ENCODE data around the gene STAC.

STAC gene, protein sequence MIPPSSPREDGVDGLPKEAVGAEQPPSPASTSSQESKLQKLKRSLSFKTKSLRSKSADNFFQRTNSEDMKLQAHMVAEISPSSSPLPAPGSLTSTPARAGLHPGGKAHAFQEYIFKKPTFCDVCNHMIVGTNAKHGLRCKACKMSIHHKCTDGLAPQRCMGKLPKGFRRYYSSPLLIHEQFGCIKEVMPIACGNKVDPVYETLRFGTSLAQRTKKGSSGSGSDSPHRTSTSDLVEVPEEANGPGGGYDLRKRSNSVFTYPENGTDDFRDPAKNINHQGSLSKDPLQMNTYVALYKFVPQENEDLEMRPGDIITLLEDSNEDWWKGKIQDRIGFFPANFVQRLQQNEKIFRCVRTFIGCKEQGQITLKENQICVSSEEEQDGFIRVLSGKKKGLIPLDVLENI

GRCh38 chr3:36380221-36381031 lies at the start of gene STAC:
TSS of gene STAC (plus strand) at chr3:36380504. CDS start at chr3:36380644, 140 bp downstream.
- TF ChIP-seq, protein P1, sequence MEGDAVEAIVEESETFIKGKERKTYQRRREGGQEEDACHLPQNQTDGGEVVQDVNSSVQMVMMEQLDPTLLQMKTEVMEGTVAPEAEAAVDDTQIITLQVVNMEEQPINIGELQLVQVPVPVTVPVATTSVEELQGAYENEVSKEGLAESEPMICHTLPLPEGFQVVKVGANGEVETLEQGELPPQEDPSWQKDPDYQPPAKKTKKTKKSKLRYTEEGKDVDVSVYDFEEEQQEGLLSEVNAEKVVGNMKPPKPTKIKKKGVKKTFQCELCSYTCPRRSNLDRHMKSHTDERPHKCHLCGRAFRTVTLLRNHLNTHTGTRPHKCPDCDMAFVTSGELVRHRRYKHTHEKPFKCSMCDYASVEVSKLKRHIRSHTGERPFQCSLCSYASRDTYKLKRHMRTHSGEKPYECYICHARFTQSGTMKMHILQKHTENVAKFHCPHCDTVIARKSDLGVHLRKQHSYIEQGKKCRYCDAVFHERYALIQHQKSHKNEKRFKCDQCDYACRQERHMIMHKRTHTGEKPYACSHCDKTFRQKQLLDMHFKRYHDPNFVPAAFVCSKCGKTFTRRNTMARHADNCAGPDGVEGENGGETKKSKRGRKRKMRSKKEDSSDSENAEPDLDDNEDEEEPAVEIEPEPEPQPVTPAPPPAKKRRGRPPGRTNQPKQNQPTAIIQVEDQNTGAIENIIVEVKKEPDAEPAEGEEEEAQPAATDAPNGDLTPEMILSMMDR (conservative IDR thresholded peaks at IDR 0.05), result no peak
- TF ChIP-seq ZFX (IDR thresholded peaks at IDR 0.05), result no peak

GRCh38 chr3:36332139-36332538 lies 48.2 kb upstream of the STAC start:
- H3K27ac ChIP-seq, result no peak overlapping the region
- TF ChIP-seq, protein P1 (conservative IDR thresholded peaks at IDR 0.05), result no peak

More at GRCh38 chr3:36380221-36381031, at the start of gene STAC:
- peak within 1 kb of the TSS; percentile 14; the same call in 1 of the 2 replicates for H3K27ac ChIP-seq

GRCh38 chr3:36362216-36362615 lies 18.1 kb upstream of the STAC start:
- no peak overlapping the region for H3K27ac ChIP-seq
- TF ChIP-seq ZFX (IDR thresholded peaks at IDR 0.05), result no peak
- TF ChIP-seq, protein P1 (conservative IDR thresholded peaks at IDR 0.05), result no peak

GRCh38 chr3:36362973-36363372 lies 17.3 kb upstream of the STAC start:
- TF ChIP-seq, protein P1 (conservative IDR thresholded peaks at IDR 0.05), result no peak
- TF ChIP-seq ZFX (IDR thresholded peaks at IDR 0.05), result no peak
- H3K27ac ChIP-seq, result no peak overlapping the region

GRCh38 chr3:36364260-36364659 lies 16.0 kb upstream of the STAC start:
- no peak overlapping the region for H3K27ac ChIP-seq
- no peak for TF ChIP-seq ZFX (IDR thresholded peaks at IDR 0.05)
- TF ChIP-seq, protein P1 (conservative IDR thresholded peaks at IDR 0.05), result no peak

DNA sequence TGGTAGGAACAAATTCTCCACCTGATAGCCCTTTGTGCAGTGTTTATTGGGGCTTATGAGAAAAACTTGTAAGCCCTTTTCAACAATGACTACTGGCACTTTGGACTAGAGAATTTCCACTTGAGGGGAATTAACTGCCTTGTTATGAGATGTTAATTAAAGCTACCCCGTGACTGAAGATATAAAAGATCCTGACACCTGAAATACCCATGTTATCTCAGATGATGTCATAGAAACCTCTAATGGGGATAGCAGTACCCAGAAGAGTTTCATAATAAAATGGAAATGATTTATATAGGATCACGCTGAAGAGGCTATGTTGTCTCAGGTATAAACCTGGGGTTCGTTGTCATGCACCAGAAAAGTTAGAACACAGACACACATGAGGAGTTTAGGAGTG lies 14.5 kb upstream of the STAC start:
- no peak for TF ChIP-seq ZFX (IDR thresholded peaks at IDR 0.05)
- TF ChIP-seq, protein P1 (conservative IDR thresholded peaks at IDR 0.05), result no peak

DNA sequence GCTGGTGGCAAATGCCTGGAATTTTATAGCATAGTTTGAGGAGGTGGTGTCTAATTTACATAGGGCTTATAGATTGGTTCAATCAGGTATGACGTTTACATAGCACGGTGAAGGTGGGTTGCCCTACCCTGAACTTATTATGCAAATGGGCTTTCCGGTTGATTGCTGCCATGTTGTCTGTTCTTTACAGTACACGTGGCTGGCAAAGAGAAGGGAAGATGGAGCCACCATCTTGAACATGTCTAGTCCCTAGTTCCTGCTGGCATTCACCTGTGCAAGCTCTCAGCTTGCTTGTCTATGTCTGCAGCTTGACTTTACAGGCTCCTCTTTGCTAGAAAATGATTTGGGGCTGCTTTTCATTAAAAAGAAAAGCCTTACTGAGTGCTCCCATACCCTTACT lies 14.0 kb upstream of the STAC start:
- H3K27ac ChIP-seq, result no peak overlapping the region
- TF ChIP-seq, protein P1 (conservative IDR thresholded peaks at IDR 0.05), result no peak
- TF ChIP-seq ZFX (IDR thresholded peaks at IDR 0.05), result no peak

More for the DNA sequence above, 14.5 kb upstream of the STAC start:
- no peak overlapping the region for H3K27ac ChIP-seq
